Measurements from ENCODE around the gene ECSCR. TPM values are rescaled to one million over a fixed set of nuclear protein-coding genes. Genes with fewer than 3 reads are reported as not detected.

Gene ECSCR
- total RNA-seq, 1 donor from 2014 or later: not detected

DNA sequence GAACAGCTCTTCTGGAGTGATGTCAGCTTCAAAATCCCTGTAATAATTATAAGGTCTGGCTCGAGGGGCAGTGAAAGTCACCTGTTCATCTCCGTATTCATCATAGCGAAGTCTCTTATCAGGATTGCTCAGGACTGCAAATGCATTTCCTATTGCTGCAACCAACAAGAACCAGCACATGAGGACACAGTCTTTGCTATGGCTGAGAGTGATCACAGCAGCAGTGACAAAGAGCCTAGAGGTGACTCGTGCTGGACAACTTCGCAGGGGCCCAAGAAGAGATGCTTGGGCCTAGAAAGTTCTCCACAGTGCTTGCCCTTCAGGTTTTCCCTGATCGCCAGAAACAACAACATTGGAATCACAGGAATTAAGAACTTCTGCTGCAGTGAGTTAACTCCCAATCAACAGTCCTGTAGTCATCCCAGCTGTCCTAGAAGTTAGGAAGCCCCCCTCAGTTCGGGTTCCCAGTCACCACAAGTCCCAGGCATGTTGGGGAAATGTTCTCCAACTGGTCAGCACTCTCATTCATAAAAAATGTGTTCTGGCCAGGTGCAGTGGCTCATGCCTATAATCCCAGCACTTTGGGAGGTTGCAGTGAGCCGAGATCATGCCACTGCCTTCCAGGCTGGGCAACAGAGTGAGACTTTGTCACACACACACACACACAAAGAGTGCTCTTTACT lies 36.2 kb downstream of the ECSCR start:
- Histone ChIP-seq H3K36me3 (ENCODE audit: control insufficient read depth, insufficient read depth, low read length) (no peaks in the 10 kb centered on the region), H3K27me3 (ENCODE audit: control insufficient read depth, insufficient read depth, low read length) (no peaks in the 10 kb centered on the region)
- no peak for DNase-seq (ENCODE audit: low read depth)

DNA sequence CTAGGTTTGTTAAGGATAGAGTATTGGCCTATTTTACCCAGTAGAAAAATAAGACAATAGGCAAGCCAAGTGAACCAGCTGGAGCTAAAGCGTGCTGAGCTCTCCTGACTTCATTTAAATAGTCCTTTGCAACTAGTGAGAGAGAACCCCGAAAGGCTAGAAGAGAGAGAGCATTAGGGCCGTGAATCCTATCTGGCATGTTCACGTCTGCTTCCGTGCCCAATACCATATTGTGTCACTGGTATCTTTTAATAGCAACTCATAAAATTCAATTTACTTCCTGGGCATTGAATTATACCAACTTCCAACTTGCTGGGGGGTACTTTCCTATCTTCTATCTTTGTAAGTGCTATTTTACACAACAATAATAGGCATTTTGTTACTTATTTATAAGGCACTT lies 37.0 kb downstream of the ECSCR start:
- DNase-seq (ENCODE audit: low read depth): no peak
- Histone ChIP-seq H3K27me3 (ENCODE audit: control insufficient read depth, insufficient read depth, low read length) (no peaks in the 10 kb centered on the region), H3K4me3 (ENCODE audit: low read depth, low read length) (no peak overlapping the region), H3K36me3 (ENCODE audit: control insufficient read depth, insufficient read depth, low read length) (no peaks in the 10 kb centered on the region)
- TF ChIP-seq, protein P1, sequence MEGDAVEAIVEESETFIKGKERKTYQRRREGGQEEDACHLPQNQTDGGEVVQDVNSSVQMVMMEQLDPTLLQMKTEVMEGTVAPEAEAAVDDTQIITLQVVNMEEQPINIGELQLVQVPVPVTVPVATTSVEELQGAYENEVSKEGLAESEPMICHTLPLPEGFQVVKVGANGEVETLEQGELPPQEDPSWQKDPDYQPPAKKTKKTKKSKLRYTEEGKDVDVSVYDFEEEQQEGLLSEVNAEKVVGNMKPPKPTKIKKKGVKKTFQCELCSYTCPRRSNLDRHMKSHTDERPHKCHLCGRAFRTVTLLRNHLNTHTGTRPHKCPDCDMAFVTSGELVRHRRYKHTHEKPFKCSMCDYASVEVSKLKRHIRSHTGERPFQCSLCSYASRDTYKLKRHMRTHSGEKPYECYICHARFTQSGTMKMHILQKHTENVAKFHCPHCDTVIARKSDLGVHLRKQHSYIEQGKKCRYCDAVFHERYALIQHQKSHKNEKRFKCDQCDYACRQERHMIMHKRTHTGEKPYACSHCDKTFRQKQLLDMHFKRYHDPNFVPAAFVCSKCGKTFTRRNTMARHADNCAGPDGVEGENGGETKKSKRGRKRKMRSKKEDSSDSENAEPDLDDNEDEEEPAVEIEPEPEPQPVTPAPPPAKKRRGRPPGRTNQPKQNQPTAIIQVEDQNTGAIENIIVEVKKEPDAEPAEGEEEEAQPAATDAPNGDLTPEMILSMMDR (IDR thresholded peaks at IDR 0.05; ENCODE audit: insufficient read depth, low read length, poor library complexity, severe bottlenecking): no peak

More for the DNA sequence above, 36.2 kb downstream of the ECSCR start:
- H3K4me3 ChIP-seq (ENCODE audit: low read depth, low read length): no peak overlapping the region
- TF ChIP-seq, protein P1 (IDR thresholded peaks at IDR 0.05; ENCODE audit: insufficient read depth, low read length, poor library complexity, severe bottlenecking): no peak

DNA sequence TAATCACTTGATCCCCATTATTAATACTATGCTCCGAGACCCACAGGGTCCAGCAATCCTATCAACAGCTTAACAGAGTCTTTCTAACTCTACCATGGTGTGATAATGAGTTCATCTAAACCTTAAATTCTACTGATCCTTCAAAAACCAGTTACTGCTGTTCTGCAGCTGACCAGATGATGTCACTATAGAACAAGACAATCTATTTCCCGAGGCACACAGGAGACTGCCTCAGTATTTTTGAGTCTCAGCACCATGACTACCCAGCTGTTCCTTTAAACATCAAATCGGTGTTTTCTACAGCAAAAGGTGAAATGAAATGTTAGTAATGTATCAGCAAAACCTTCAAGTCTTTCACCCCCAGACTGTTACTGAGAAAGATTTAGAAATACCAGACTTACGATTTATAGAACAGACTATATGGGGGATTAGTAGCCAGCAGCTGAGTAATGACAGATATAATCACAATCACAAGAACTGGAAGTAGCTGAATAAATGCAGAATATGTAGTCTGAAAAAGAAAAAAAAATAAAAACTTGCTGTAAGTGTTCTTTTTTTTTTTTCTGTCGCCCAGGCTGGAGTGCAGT lies 40.1 kb downstream of the ECSCR start:
- no peak overlapping the region for H3K4me3 ChIP-seq (ENCODE audit: low read depth, low read length)
- TF ChIP-seq, protein P1 (IDR thresholded peaks at IDR 0.05; ENCODE audit: insufficient read depth, low read length, poor library complexity, severe bottlenecking): peak; percentile 79
- DNase-seq (ENCODE audit: low read depth): peak; percentile 26

DNA sequence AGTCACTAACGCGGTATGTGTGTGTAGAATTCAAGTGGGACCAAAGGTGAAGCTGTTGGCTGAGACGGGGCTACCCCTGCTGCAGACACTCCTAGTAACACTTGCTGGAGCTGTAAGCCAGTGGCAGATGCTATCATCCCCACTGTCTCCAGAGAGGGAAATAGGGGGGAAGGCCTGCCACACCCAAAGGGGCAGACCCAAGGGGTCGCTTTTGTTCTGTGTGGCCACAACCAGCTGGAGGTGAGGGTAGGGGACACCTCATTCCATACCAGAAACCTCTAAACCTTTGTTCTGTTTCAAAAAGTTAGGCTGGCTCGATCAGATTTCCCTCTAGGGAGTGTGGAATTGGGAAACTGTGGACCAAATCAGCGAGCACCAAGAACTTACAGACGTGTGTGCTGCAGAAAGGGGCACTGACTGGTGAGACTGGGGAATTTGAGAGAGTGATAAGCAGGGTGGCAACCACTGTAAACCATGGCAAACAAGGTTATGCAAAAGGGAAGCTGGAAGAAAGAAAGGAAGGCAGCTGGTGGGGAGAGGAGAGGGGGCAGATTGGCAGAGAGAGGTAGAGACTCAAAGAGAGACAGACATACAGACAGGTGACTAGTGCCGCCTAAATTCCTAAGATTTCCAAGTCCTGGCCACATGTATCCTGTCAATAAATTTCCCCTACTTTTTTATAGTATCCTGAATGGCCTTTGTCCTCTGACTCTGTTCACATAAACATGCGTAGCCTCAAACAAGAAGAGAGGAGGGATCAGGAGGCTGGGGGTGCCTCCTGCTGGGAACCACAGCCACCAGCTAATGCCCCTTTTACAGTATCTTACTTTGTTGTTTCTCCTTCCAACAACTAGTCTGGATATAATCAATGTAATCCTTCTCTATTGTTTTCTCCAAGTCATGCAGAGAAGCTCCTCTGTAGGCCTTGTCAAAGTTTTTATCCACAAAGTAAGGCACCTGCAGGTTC lies 43.0 kb downstream of the ECSCR start:
- TF ChIP-seq, protein P1 (IDR thresholded peaks at IDR 0.05; ENCODE audit: insufficient read depth, low read length, poor library complexity, severe bottlenecking): no peak
- no peak for DNase-seq (ENCODE audit: low read depth)
- no peaks in the 10 kb centered on the region for H3K27me3 ChIP-seq (ENCODE audit: control insufficient read depth, insufficient read depth, low read length)
- no peaks in the 10 kb centered on the region for H3K36me3 ChIP-seq (ENCODE audit: control insufficient read depth, insufficient read depth, low read length)
- H3K4me3 ChIP-seq (ENCODE audit: low read depth, low read length): no peak overlapping the region

More for the DNA sequence above, 40.1 kb downstream of the ECSCR start:
- Histone ChIP-seq H3K36me3 (ENCODE audit: control insufficient read depth, insufficient read depth, low read length) (no peaks in the 10 kb centered on the region), H3K27me3 (ENCODE audit: control insufficient read depth, insufficient read depth, low read length) (no peaks in the 10 kb centered on the region)

DNA sequence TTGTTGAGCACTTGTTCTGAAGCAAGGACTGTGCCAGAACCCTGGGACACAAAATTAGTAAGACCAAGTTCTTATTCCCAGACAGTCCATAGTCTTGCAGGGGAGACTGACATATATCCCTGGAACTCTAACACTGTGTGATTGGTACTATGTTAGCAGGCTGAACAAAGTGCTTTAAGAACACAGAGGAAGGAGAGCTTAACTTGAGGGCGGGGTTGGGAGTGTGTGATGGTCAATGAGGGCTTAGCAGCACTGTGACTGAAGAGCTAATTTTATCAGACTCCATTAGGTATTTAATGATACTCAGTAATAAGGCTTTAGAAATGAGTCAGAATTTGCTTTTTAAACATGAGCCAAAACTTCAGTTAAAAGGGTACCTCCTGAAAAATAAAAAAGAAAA lies 43.8 kb downstream of the ECSCR start:
- Histone ChIP-seq H3K4me3 (ENCODE audit: low read depth, low read length) (no peak overlapping the region), H3K36me3 (ENCODE audit: control insufficient read depth, insufficient read depth, low read length) (no peaks in the 10 kb centered on the region), H3K27me3 (ENCODE audit: control insufficient read depth, insufficient read depth, low read length) (no peaks in the 10 kb centered on the region)
- no peak for DNase-seq (ENCODE audit: low read depth)
- TF ChIP-seq, protein P1 (IDR thresholded peaks at IDR 0.05; ENCODE audit: insufficient read depth, low read length, poor library complexity, severe bottlenecking): no peak

Data from kidney epithelial cell (primary cell).